Thyroid gland (tissue), 4 donors: ENCODE results near the gene DISC1. TPM values are rescaled to one million over a fixed set of nuclear protein-coding genes. Genes with fewer than 3 reads are reported as not detected.

Source experiments
- DNase-seq, 2 donors: peaks; one replicate each; pipeline ENCODE4 v3.0.0-alpha.2; 2019
- H3K27ac ChIP-seq, 3 donors: fragments of 200-600 bp; sonication (generic); 1 replicate in 2 of 3; 2 replicates in 1 of 3; pipeline ENCODE4 v1.5.1; 2016 to 2019; ENCODE audit warnings: mild to moderate bottlenecking in 1 of 3, moderate library complexity in 1 of 3
- H3K27me3 ChIP-seq: fragments of 200-600 bp; sonication (generic); one replicate; pipeline ENCODE4 v1.5.1; 2019
- H3K36me3 ChIP-seq, 2 donors: fragments of 200-600 bp; sonication (generic); one replicate each; pipeline ENCODE4 v1.5.1; 2016 to 2019
- H3K4me1 ChIP-seq, 2 donors: fragments of 200-600 bp; sonication (generic); one replicate each; pipeline ENCODE4 v1.5.1; 2017 to 2019
- H3K4me3 ChIP-seq, 3 donors: fragments of 200-600 bp; sonication (generic); replicated peaks in 1 of 3; 1 replicate in 2 of 3; 2 replicates in 1 of 3; pipeline ENCODE4 v1.5.1; 2016; ENCODE audit warnings: mild to moderate bottlenecking in 1 of 3
- H3K9me3 ChIP-seq: fragments of 200-600 bp; sonication (generic); one replicate; pipeline ENCODE4 v1.5.1; 2017
- POLR2A ChIP-seq, 2 donors: fragments of 450-650 bp; IDR thresholded peaks; one replicate each; pipeline ENCODE4 v1.6.1; 2017; ENCODE audit warnings: antibody characterized with exemption in 2 of 2, mild to moderate bottlenecking in 2 of 2, moderate library complexity in 1 of 2
- WGBS, 2 donors: methylation state at CpG; one replicate each; pipeline ENCODE4 v1.1.5; 2017; 5-methylcytosine and 5-hydroxymethylcytosine counted together
- intact Hi-C: fragments of 100-400 bp; cut with DNase I; formaldehyde crosslinking; loops from one replicate; pipeline ENCODE4 v1.15.1; 2023
- total RNA-seq, 4 donors: library from RNA; depleted of rRNA; stranded (reverse); fragments of >200 nt; gene quantifications; one replicate each; pipeline ENCODE4 v1.2.3, GENCODE V29; 2016
- TF ChIP-seq, protein P1 (sequence below), 6 experiments: fragments of 200-600 bp in 3 of 6; fragments of 450-650 bp in 3 of 6; sonication (generic) in 3 of 6; IDR thresholded peaks; one replicate each; pipeline ENCODE4 v1.5.1; 2016 to 2019; ENCODE audit warnings: antibody characterized with exemption in 6 of 6, mild to moderate bottlenecking in 2 of 6, inconsistent platforms in 1 of 6, moderate library complexity in 1 of 6

The DISC1 gene
- total RNA-seq, 4 donors from 2014 or later = 6.9 to 17.7 (median 9.8) TPM

DNA sequence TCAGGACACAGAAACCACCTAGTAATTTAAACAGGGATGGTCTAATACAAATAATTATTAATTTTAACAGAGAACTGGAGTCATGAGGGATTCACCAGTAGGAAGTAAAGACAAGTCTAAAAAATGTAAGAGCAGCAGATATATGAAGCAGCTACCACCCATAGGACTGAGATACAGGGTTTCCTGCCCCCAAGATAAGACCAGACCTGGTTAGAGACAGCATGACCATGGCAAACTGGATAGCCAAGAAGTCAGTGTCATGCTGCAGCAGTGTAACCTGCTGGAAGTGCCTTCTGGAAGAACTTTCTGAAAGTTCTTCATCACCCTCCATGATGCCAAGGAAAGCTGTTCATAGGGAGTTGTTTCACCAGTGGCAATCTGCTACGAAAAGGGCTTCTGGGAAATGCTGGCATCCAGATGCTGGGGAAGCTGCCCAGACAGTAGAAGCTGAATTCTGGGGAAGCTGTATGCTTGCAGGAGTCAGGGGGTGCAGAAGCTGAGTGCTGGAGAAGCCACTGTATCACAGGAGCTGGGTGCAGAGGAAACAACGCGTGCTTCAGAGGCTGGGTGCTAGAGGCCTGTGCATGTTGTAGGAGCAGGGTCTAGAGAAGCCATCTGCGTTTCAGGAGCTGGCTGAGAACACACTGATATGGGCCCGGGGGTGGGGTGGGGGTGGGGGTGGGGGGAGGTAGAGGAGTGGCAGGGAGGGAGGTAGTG lies 356.4 kb downstream of the DISC1 start:
- Histone ChIP-seq H3K9me3 (no peaks in the 10 kb centered on the region), H3K36me3 (no peaks in the 10 kb centered on the region), H3K4me3 (no peak overlapping the region), H3K27me3 (no peaks in the 10 kb centered on the region), H3K27ac (no peak overlapping the region), H3K4me1 (no peaks in the 10 kb centered on the region)
- no peak for TF ChIP-seq POLR2A (IDR thresholded peaks at IDR 0.05)
- TF ChIP-seq, protein P1, sequence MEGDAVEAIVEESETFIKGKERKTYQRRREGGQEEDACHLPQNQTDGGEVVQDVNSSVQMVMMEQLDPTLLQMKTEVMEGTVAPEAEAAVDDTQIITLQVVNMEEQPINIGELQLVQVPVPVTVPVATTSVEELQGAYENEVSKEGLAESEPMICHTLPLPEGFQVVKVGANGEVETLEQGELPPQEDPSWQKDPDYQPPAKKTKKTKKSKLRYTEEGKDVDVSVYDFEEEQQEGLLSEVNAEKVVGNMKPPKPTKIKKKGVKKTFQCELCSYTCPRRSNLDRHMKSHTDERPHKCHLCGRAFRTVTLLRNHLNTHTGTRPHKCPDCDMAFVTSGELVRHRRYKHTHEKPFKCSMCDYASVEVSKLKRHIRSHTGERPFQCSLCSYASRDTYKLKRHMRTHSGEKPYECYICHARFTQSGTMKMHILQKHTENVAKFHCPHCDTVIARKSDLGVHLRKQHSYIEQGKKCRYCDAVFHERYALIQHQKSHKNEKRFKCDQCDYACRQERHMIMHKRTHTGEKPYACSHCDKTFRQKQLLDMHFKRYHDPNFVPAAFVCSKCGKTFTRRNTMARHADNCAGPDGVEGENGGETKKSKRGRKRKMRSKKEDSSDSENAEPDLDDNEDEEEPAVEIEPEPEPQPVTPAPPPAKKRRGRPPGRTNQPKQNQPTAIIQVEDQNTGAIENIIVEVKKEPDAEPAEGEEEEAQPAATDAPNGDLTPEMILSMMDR (IDR thresholded peaks at IDR 0.05) = no peak
- no peak for DNase-seq
- 66 to 82% methylated on average over 3 to 5 of the region's 5 CpGs for WGBS, 2 donors
- intact Hi-C loops = no loop called here

DNA sequence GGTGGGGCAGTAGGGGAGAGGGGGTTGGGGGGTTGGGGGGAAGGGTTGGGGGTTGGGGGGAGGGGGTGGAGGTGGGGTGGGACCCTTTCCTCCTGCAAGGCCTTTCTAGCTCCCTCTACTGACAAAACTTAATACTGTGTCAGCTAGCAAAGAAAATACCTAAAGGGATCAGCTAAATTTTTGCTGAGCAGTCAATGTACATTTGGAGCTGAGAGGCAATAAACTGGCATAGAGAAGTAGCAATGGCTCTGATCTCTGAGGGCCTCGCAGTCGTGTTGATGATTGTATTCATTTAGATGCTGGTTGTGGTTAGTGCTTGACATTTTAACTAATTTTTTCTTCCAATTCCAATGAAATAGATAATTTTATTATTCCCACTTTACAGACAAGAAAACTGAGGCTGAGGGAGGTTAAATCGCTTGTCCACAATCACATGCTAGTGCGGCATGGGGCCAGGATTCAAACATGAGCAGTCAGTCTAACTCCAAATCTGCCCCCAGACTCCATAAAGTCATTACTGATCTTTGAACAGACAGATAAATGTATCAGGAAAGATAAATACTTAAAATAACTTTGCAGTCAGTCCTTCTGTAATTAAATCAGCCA lies 357.1 kb downstream of the DISC1 start:
- no peaks in the 10 kb centered on the region for H3K4me1 ChIP-seq
- intact Hi-C loops = no loop called here
- H3K27me3 ChIP-seq = no peaks in the 10 kb centered on the region
- no peaks in the 10 kb centered on the region for H3K9me3 ChIP-seq
- H3K36me3 ChIP-seq = no peaks in the 10 kb centered on the region
- H3K4me3 ChIP-seq = no peak overlapping the region
- DNase-seq = no peak
- TF ChIP-seq, protein P1 (IDR thresholded peaks at IDR 0.05) = no peak
- WGBS, 2 donors = 88 to 89% methylated on average over 4 of the region's 4 CpGs
- no peak overlapping the region for H3K27ac ChIP-seq

DNA sequence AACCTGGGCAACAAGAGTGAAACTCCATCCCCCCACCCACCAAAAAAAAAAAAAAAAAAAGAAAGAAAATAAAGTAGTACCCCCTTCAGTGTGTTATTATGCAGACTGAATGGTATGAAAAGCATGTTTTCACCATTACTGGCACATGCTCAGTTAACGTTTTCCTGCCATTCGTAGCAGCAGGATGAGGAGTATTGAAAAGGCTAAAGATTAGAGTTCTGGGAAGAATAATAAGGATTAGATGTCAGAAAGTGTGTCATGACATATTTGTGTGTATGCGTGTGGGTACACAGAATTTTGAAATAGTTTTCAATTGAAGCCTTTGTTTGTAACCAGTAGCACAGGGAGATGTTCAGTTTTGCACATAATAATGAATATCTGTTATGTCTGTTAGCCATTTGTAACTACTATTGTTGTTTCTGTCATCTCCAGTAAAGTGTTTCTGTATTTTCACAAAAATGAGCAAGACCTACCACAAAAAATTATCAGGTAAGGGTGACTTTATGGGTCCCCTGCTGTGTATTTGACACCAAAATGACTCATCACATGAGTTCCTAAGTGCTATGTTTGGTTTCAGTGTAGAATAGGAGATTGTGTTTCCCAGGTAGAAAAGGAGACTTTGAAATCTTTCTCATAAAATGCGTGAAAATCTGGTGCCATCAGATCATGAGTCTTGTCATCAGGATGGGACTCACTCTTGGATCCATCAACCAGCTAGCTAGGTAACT lies 358.9 kb downstream of the DISC1 start:
- no peaks in the 10 kb centered on the region for H3K36me3 ChIP-seq
- H3K27ac ChIP-seq = no peak overlapping the region
- H3K4me3 ChIP-seq = no peak overlapping the region
- TF ChIP-seq POLR2A (IDR thresholded peaks at IDR 0.05) = no peak
- TF ChIP-seq, protein P1 (IDR thresholded peaks at IDR 0.05) = no peak
- intact Hi-C loops = no loop called here
- H3K27me3 ChIP-seq = no peaks in the 10 kb centered on the region
- H3K4me1 ChIP-seq = no peaks in the 10 kb centered on the region
- 95 to 96% methylated on average over 4 of the region's 4 CpGs for WGBS, 2 donors
- H3K9me3 ChIP-seq = no peaks in the 10 kb centered on the region
- no peak for DNase-seq

DNA sequence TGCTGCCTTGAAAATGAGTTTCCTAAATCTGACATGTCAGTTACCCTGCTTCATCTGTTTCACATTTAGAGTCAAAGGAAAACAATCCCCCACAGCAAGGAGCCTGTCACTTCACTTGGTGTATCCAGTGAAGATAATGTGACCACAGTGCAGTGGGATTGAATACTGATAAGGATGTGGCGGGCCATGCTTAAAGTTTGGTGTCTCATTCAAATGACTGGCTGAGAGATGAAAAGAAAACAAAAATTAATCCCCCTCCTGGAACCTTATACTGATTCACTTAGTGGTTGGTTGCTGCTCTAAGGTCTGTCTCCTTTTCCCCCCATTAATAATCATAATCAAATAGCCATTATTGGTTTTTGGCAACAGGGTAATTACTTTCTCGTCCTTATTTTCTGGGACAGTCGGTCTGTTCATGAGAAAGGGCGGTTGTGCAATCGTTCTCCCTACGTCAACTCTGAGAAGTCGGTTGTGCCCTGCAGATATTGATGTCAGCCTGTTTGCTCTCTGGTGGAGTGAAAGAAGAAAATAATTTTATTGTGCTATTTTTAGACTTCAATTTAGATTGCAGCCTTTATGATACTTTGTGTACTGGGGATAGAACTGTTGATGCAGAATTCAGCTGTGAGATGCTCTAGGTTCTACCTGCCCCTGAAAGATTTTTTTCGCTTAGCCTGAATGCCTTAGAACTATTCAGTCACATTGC lies 360.2 kb downstream of the DISC1 start:
- no peak for DNase-seq
- TF ChIP-seq POLR2A (IDR thresholded peaks at IDR 0.05) = no peak
- TF ChIP-seq, protein P1 (IDR thresholded peaks at IDR 0.05) = no peak
- no peak overlapping the region for H3K4me3 ChIP-seq
- intact Hi-C loops = no loop called here
- no peaks in the 10 kb centered on the region for H3K4me1 ChIP-seq
- H3K27me3 ChIP-seq = no peaks in the 10 kb centered on the region
- H3K9me3 ChIP-seq = no peaks in the 10 kb centered on the region
- 83 to 90% methylated on average over 8 of the region's 8 CpGs for WGBS, 2 donors
- no peak overlapping the region for H3K27ac ChIP-seq
- no peaks in the 10 kb centered on the region for H3K36me3 ChIP-seq
